B cell (primary cell): ENCODE results near the gene PDLIM4. TPM values are rescaled to one million over a fixed set of nuclear protein-coding genes. Genes with fewer than 3 reads are reported as not detected.

Experiments
- ATAC-seq: fragments of 200-7000 bp; cut with Tn5 transposase; one replicate; pipeline ENCODE4 v1.10.0; 2021; ENCODE audit warnings: low read depth, mild to moderate bottlenecking, moderate number of reproducible peaks, moderate library complexity
- CTCF ChIA-PET: fragments of 350-600 bp; sonication (Branson Sonifier 250); formaldehyde crosslinking; loops from one replicate; lab custom pipeline; 2021; ENCODE audit warnings: antibody characterized with exemption, inconsistent platforms; lab: Charles Lee
- POLR2A ChIA-PET: fragments of 350-600 bp; sonication (Branson Sonifier 250); formaldehyde crosslinking; loops from one replicate; lab custom pipeline; 2021; ENCODE audit warnings: antibody characterized with exemption; lab: Charles Lee
- DNase-seq: peaks from one replicate; pipeline ENCODE4 v3.0.0; 2013
- H2AFZ ChIP-seq: 2 replicates; pipeline ENCODE4 v1.6.1; 2012; ENCODE audit warnings: mild to moderate bottlenecking, low read depth, low read length; ENCODE audit not compliant: insufficient read depth, poor library complexity, severe bottlenecking
- H3K27ac ChIP-seq, 2 donors: 1 replicate in 1 of 2; 2 replicates in 1 of 2; pipeline ENCODE4 v1.5.1; 2012 to 2013; ENCODE audit warnings: low read length in 2 of 2, mild to moderate bottlenecking in 2 of 2, moderate library complexity in 1 of 2
- H3K27me3 ChIP-seq, 4 experiments: fragments of 200-600 bp in 1 of 4; sonication (generic) in 1 of 4; replicated peaks in 1 of 4; 1 replicate in 2 of 4; 2 replicates in 2 of 4; pipeline versions ENCODE4 v1.6.1 to v1.7.0; 2013 to 2016; ENCODE audit warnings: low read length in 3 of 4, mild to moderate bottlenecking in 2 of 4, mixed read lengths in 1 of 4, moderate library complexity in 1 of 4; ENCODE audit not compliant: insufficient read depth in 4 of 4, control insufficient read depth in 3 of 4; ENCODE audit errors: control extremely low read depth in 1 of 4
- H3K36me3 ChIP-seq, 2 experiments: replicated peaks in 1 of 2; 1 replicate in 1 of 2; 2 replicates in 1 of 2; pipeline versions ENCODE4 v1.6.1 to v1.7.1; 2013; ENCODE audit warnings: low read length in 1 of 2; ENCODE audit not compliant: insufficient read depth in 2 of 2, control insufficient read depth in 1 of 2; ENCODE audit errors: control extremely low read depth in 1 of 2, extremely low read depth in 1 of 2
- H3K4me1 ChIP-seq, 2 donors: fragments of 200-600 bp in 1 of 2; sonication (generic) in 1 of 2; 1 replicate in 1 of 2; 2 replicates in 1 of 2; pipeline versions ENCODE4 v1.5.1 to v1.6.1; 2013 to 2017; ENCODE audit warnings: low read length in 2 of 2; ENCODE audit not compliant: control insufficient read depth in 2 of 2, insufficient read depth in 2 of 2
- H3K4me2 ChIP-seq: replicated peaks from 2 replicates; pipeline ENCODE3; 2012; ENCODE audit warnings: mild to moderate bottlenecking, low read depth, low read length; ENCODE audit not compliant: poor library complexity, severe bottlenecking
- H3K4me3 ChIP-seq, 5 experiments: fragments of 200-600 bp in 1 of 5; sonication (generic) in 1 of 5; 1 replicate in 3 of 5; 2 replicates in 2 of 5; pipeline versions ENCODE4 v1.5.1 to v1.7.0; 2011 to 2016; ENCODE audit warnings: low read length in 4 of 5, mild to moderate bottlenecking in 4 of 5, low read depth in 2 of 5, control low read depth in 1 of 5, moderate library complexity in 1 of 5; ENCODE audit not compliant: insufficient read depth in 1 of 5; ENCODE audit errors: control extremely low read depth in 1 of 5, extremely low read depth in 1 of 5
- H3K79me2 ChIP-seq: fragments of 200-600 bp; sonication (generic); one replicate; pipeline ENCODE4 v1.6.0; 2016; ENCODE audit warnings: low read length; ENCODE audit not compliant: control insufficient read depth, insufficient read depth
- H3K9ac ChIP-seq: fragments of 200-600 bp; sonication (generic); 2 replicates; pipeline ENCODE4 v1.6.1; 2017; ENCODE audit warnings: mild to moderate bottlenecking, low read length, moderate library complexity
- H3K9me3 ChIP-seq, 3 donors: one replicate each; pipeline versions ENCODE4 v1.6.1 to v1.7.1; 2013; ENCODE audit warnings: low read length in 2 of 3; ENCODE audit not compliant: control insufficient read depth in 2 of 3, insufficient read depth in 1 of 3; ENCODE audit errors: control extremely low read depth in 1 of 3
- H4K20me1 ChIP-seq: 2 replicates; pipeline ENCODE4 v1.6.0; 2012; ENCODE audit warnings: mild to moderate bottlenecking, low read length; ENCODE audit not compliant: insufficient read depth, control insufficient read depth, poor library complexity, severe bottlenecking
- H3K27ac Mint-ChIP-seq: one replicate; pipeline ENCODE4 v1.8.0; 2021; ENCODE audit warnings: mixed read lengths
- H3K27me3 Mint-ChIP-seq: one replicate; pipeline ENCODE4 v1.8.0; 2021; ENCODE audit warnings: mixed read lengths
- H3K4me1 Mint-ChIP-seq: one replicate; pipeline ENCODE4 v1.8.0; 2021; ENCODE audit warnings: mixed read lengths
- H3K4me3 Mint-ChIP-seq: one replicate; pipeline ENCODE4 v1.8.0; 2021; ENCODE audit warnings: mixed read lengths
- H3K9me3 Mint-ChIP-seq: one replicate; pipeline ENCODE4 v1.8.0; 2022; ENCODE audit warnings: mixed read lengths; ENCODE audit not compliant: insufficient read depth
- CTCF ChIP-seq: fragments of 200-600 bp; IDR thresholded peaks from one replicate; pipeline ENCODE4 v1.8.0; 2022; ENCODE audit warnings: antibody characterized with exemption, mild to moderate bottlenecking
- EZH2 ChIP-seq: IDR thresholded peaks from 2 replicates; pipeline ENCODE4 v1.6.1; 2012; ENCODE audit warnings: borderline replicate concordance, low read depth, mild to moderate bottlenecking, moderate library complexity, low read length; ENCODE audit not compliant: insufficient read depth, poor library complexity, severe bottlenecking
- WGBS: methylation state at CpG from one replicate; pipeline ENCODE4 v1.1.5; 2013; ENCODE audit warnings: missing lambda C conversion rate; ENCODE audit not compliant: insufficient coverage; 5-methylcytosine and 5-hydroxymethylcytosine counted together
- intact Hi-C: fragments of 100-400 bp; cut with micrococcal nuclease; formaldehyde crosslinking; loops from one replicate; pipeline ENCODE4 v1.10.0; 2022
- polyA plus RNA-seq: library from polyadenylated mRNA; depleted of rRNA; stranded (reverse); fragments of >200 nt; gene quantifications from 2 replicates; pipeline ENCODE4 v1.2.3, GENCODE V29; 2012
- total RNA-seq, 2 donors: library from RNA; stranded (reverse); fragments of 120-200 nt in 1 of 2; gene quantifications; 1 replicate in 1 of 2; 2 replicates in 1 of 2; pipeline versions ENCODE4 v1.2.3 to v1.2.4, GENCODE V29; 2013 to 2022

Gene PDLIM4
- total and polyA plus RNA-seq, 2 donors (not counting 1 experiment from before 2014, with no cell fraction given), result not detected

GRCh38 chr5:132233081-132233480, 24.4 kb upstream of the PDLIM4 start:
- H2AFZ ChIP-seq, result no peak overlapping the region
- intact Hi-C loops, result no loop called here
- WGBS, result no CpG with 5 or more reads among the region's 1 CpG

More at GRCh38 chr5:132233081-132233480, 24.4 kb upstream of the PDLIM4 start:
- Histone ChIP-seq H3K27ac (no peak overlapping the region), H3K36me3 (no peaks in the 10 kb centered on the region), H3K9ac (no peak overlapping the region), H3K79me2 (no peaks in the 10 kb centered on the region), H3K4me2 (no peak overlapping the region), H3K4me3 (no peak overlapping the region), H3K4me1 (peaks cover 18 to 27% of the 10 kb centered on the region in 2 donors), H3K27me3 (peaks cover 0 to 5% (median 0%) of the 10 kb centered on the region in 4 experiments), H3K9me3 (peaks cover 0 to 2% (median 0%) of the 10 kb centered on the region in 3 donors), H4K20me1 (no peaks in the 10 kb centered on the region)
- POLR2A ChIA-PET, result no interaction called here
- Mint-ChIP-seq H3K27me3 (peaks cover 10% of the 10 kb centered on the region), H3K4me3 (no peak overlapping the region), H3K27ac (no peak overlapping the region), H3K4me1 (peaks cover 23% of the 10 kb centered on the region), H3K9me3 (no peaks in the 10 kb centered on the region)
- TF ChIP-seq EZH2 (no peak), CTCF (no peak)
- DNase-seq (no peak), ATAC-seq (no peak)
- CTCF ChIA-PET, result interaction anchor here (0.6 to 1.0 kb wide), 2 partner anchors 43 to 649 kb away, joined by 3 read pairs; no protein-coding TSS in a partner anchor
